ENCODE results near the gene TIPARP. TPM values are rescaled to one million over a fixed set of nuclear protein-coding genes. Genes with fewer than 3 reads are reported as not detected.

The TIPARP gene
- total RNA-seq, 1 donor from 2014 or later, result 62.6 TPM

- intact Hi-C loops (cut with micrococcal nuclease), result loop anchor here (2.0 kb wide), 5 partner anchors 15 to 821 kb away; partner anchors contain the start of gene SLC33A1
These were observed 1.7 kb downstream of the TIPARP start for GRCh38 chr3:156675830-156676767.

- intact Hi-C loops (cut with micrococcal nuclease), result loop anchor here (1.0 to 2.0 kb wide), 2 partner anchors 8 to 14 kb away; no protein-coding TSS in a partner anchor
These were observed 2.5 kb downstream of the TIPARP start for GRCh38 chr3:156676768-156677479.

GRCh38 chr3:156677536-156677935, 3.1 kb downstream of the TIPARP start:
- intact Hi-C loops (cut with micrococcal nuclease), result loop anchor here (1.0 to 2.0 kb wide), 2 partner anchors 8 to 13 kb away; no protein-coding TSS in a partner anchor

GRCh38 chr3:156678197-156678596, 3.8 kb downstream of the TIPARP start:
- intact Hi-C loops (cut with micrococcal nuclease), result no loop called here

GRCh38 chr3:156680243-156680914, 6.0 kb downstream of the TIPARP start:
- intact Hi-C loops (cut with micrococcal nuclease), result no loop called here

- intact Hi-C loops (cut with micrococcal nuclease), result no loop called here
These were observed 6.6 kb downstream of the TIPARP start for GRCh38 chr3:156681002-156681401.

GRCh38 chr3:156682501-156682900, 8.1 kb downstream of the TIPARP start:
- intact Hi-C loops (cut with micrococcal nuclease), result no loop called here

GRCh38 chr3:156682963-156683362, 8.6 kb downstream of the TIPARP start:
- intact Hi-C loops (cut with micrococcal nuclease), result no loop called here

- intact Hi-C loops (cut with micrococcal nuclease), result loop anchor here (1.0 kb wide), 1 partner anchor 8 kb away; no protein-coding TSS in a partner anchor
These were observed 10.8 kb downstream of the TIPARP start for GRCh38 chr3:156685198-156685597.

GRCh38 chr3:156685752-156686151, 11.4 kb downstream of the TIPARP start:
- intact Hi-C loops (cut with micrococcal nuclease), result loop anchor here (1.0 kb wide), 1 partner anchor 8 kb away; no protein-coding TSS in a partner anchor

GRCh38 chr3:156687023-156687422, 12.6 kb downstream of the TIPARP start:
- intact Hi-C loops (cut with micrococcal nuclease), result no loop called here

GRCh38 chr3:156688632-156689452, 14.5 kb downstream of the TIPARP start:
- intact Hi-C loops (cut with micrococcal nuclease), result no loop called here

GRCh38 chr3:156689608-156690007, 15.2 kb downstream of the TIPARP start:
- intact Hi-C loops (cut with micrococcal nuclease), result loop anchor here (2.0 kb wide), 1 partner anchor 13 kb away; no protein-coding TSS in a partner anchor

GRCh38 chr3:156691920-156692319, 17.5 kb downstream of the TIPARP start:
- intact Hi-C loops (cut with micrococcal nuclease), result loop anchor here (2.0 kb wide), 1 partner anchor 15 kb away; no protein-coding TSS in a partner anchor

GRCh38 chr3:156693166-156693565, 18.8 kb downstream of the TIPARP start:
- intact Hi-C loops (cut with micrococcal nuclease), result no loop called here

GRCh38 chr3:156694536-156694935, 20.1 kb downstream of the TIPARP start:
- intact Hi-C loops (cut with micrococcal nuclease), result no loop called here

GRCh38 chr3:156702367-156702766, 28.0 kb downstream of the TIPARP start:
- intact Hi-C loops (cut with micrococcal nuclease), result no loop called here

GRCh38 chr3:156704370-156705036, 30.1 kb downstream of the TIPARP start:
- intact Hi-C loops (cut with micrococcal nuclease), result no loop called here

- intact Hi-C loops (cut with micrococcal nuclease), result no loop called here
These were observed 31.6 kb downstream of the TIPARP start for GRCh38 chr3:156705761-156706616.
